ENCODE data around the gene ZNF473.

Gene ZNF473

GRCh38 chr19:50003810-50004419 lies 21.9 kb upstream of the ZNF473 start:
- peak; percentile 33 to 57 for DNase-seq

- DNase-seq: no peak
Measured at GRCh38 chr19:50005428-50005827, 20.4 kb upstream of the ZNF473 start.

GRCh38 chr19:50007170-50007569 lies 18.6 kb upstream of the ZNF473 start:
- DNase-seq: no peak

- no peak for DNase-seq
Measured at GRCh38 chr19:50007947-50008346, 17.9 kb upstream of the ZNF473 start.

GRCh38 chr19:50008532-50008931 lies 17.3 kb upstream of the ZNF473 start:
- DNase-seq: no peak

GRCh38 chr19:50016225-50016807 lies 9.5 kb upstream of the ZNF473 start:
- no peak for DNase-seq

GRCh38 chr19:50020481-50020880 lies 5.3 kb upstream of the ZNF473 start:
- no peak for DNase-seq

- no peak for DNase-seq
Measured at GRCh38 chr19:50022823-50023222, 3.0 kb upstream of the ZNF473 start.

GRCh38 chr19:50024719-50025021 lies 1.1 kb upstream of the ZNF473 start:
- DNase-seq: no peak

GRCh38 chr19:50025022-50025793 lies 597 bp upstream of the ZNF473 start, which contains the start of gene VRK3:
Gene VRK3 (minus strand): TSS chr19:50025372. CDS start chr19:50016162, 9,210 bp downstream.
- peak; percentile 100 for DNase-seq

- no peak for DNase-seq
Measured at GRCh38 chr19:50026550-50026906, 723 bp downstream of the ZNF473 start.

- peak; percentile 2 to 7 for DNase-seq
Measured at GRCh38 chr19:50030225-50030624, 4.4 kb downstream of the ZNF473 start.

GRCh38 chr19:50030937-50031336 lies 5.1 kb downstream of the ZNF473 start:
- no peak for DNase-seq

- DNase-seq: no peak
Measured at GRCh38 chr19:50036908-50037307, 11.1 kb downstream of the ZNF473 start.

GRCh38 chr19:50039968-50040367 lies 14.2 kb downstream of the ZNF473 start:
- DNase-seq: no peak

GRCh38 chr19:50040967-50041366 lies 15.2 kb downstream of the ZNF473 start:
- DNase-seq: no peak

- no peak for DNase-seq
Measured at GRCh38 chr19:50042363-50043024, 16.7 kb downstream of the ZNF473 start.

- no peak for DNase-seq
Measured at GRCh38 chr19:50043967-50044366, 18.2 kb downstream of the ZNF473 start.

- DNase-seq: no peak
Measured at GRCh38 chr19:50044922-50045321, 19.1 kb downstream of the ZNF473 start.

GRCh38 chr19:50046649-50047503 lies 21.1 kb downstream of the ZNF473 start:
- DNase-seq: peak; percentile 49 to 51

- no peak for DNase-seq
Measured at GRCh38 chr19:50047671-50048070, 21.9 kb downstream of the ZNF473 start.

- peak; percentile 81 to 83 for DNase-seq
Measured at GRCh38 chr19:50050406-50051227, 24.8 kb downstream of the ZNF473 start.

Measured in inflammatory macrophage (primary cell).